Measurements from ENCODE around the gene PLXNA4. TPM values are rescaled to one million over a fixed set of nuclear protein-coding genes. Genes with fewer than 3 reads are reported as not detected.

The PLXNA4 gene
- total and polyA plus RNA-seq, 2 donors from 2014 or later, result 0.17 to 3.5 TPM

GRCh38 chr7:132164558-132165125 is 411.6 kb downstream of the PLXNA4 start:
- H3K9ac ChIP-seq (ENCODE audit: low read length in 3 of 3), result no peak overlapping the region
- DNase-seq, result no peak
- intact Hi-C loops (cut with DNase I), result no loop called here
- TF ChIP-seq CTCF (IDR thresholded peaks at IDR 0.05; ENCODE audit: borderline replicate concordance, extremely low read depth, insufficient read depth), result no peak
- no peak overlapping the region for H3K27ac ChIP-seq (ENCODE audit: low read depth in 2 of 2, low read length in 2 of 2)
- H3K4me1 ChIP-seq (ENCODE audit: control insufficient read depth in 2 of 3, insufficient read depth in 2 of 3, low read depth in 1 of 3, low read length in 3 of 3), result no peaks in the 10 kb centered on the region
- H3K27me3 ChIP-seq (ENCODE audit: control insufficient read depth, insufficient read depth, low read length), result no peaks in the 10 kb centered on the region
- no peaks in the 10 kb centered on the region for H3K36me3 ChIP-seq (ENCODE audit: control insufficient read depth in 2 of 3, insufficient read depth in 3 of 3, low read length in 3 of 3)
- FAIRE-seq, result no peak
- H3K9me3 ChIP-seq (ENCODE audit: control insufficient read depth in 2 of 3, insufficient read depth in 1 of 3, low read length in 3 of 3), result no peaks in the 10 kb centered on the region
- no peak overlapping the region for H3K4me3 ChIP-seq (ENCODE audit: low read length in 3 of 3)

- FAIRE-seq (no peak), DNase-seq (no peak)
- Histone ChIP-seq H3K27me3 (ENCODE audit: control insufficient read depth, insufficient read depth, low read length) (no peaks in the 10 kb centered on the region), H3K4me3 (ENCODE audit: low read length in 3 of 3) (no peak overlapping the region), H3K4me1 (ENCODE audit: control insufficient read depth in 2 of 3, insufficient read depth in 2 of 3, low read depth in 1 of 3, low read length in 3 of 3) (no peaks in the 10 kb centered on the region), H3K27ac (ENCODE audit: low read depth in 2 of 2, low read length in 2 of 2) (no peak overlapping the region), H3K9ac (ENCODE audit: low read length in 3 of 3) (no peak overlapping the region), H3K9me3 (ENCODE audit: control insufficient read depth in 2 of 3, insufficient read depth in 1 of 3, low read length in 3 of 3) (no peaks in the 10 kb centered on the region), H3K36me3 (ENCODE audit: control insufficient read depth in 2 of 3, insufficient read depth in 3 of 3, low read length in 3 of 3) (no peaks in the 10 kb centered on the region)
- intact Hi-C loops (cut with DNase I), result no loop called here
- no peak for TF ChIP-seq CTCF (IDR thresholded peaks at IDR 0.05; ENCODE audit: borderline replicate concordance, extremely low read depth, insufficient read depth)
Observed at GRCh38 chr7:132162556-132163144, 413.6 kb downstream of the PLXNA4 start.

GRCh38 chr7:132161976-132162375 is 414.3 kb downstream of the PLXNA4 start:
- DNase-seq (no peak), FAIRE-seq (no peak)
- H3K4me1 ChIP-seq (ENCODE audit: control insufficient read depth in 2 of 3, insufficient read depth in 2 of 3, low read depth in 1 of 3, low read length in 3 of 3), result no peaks in the 10 kb centered on the region
- no peak for TF ChIP-seq CTCF (IDR thresholded peaks at IDR 0.05; ENCODE audit: borderline replicate concordance, extremely low read depth, insufficient read depth)
- H3K27ac ChIP-seq (ENCODE audit: low read depth in 2 of 2, low read length in 2 of 2), result no peak overlapping the region
- no peaks in the 10 kb centered on the region for H3K9me3 ChIP-seq (ENCODE audit: control insufficient read depth in 2 of 3, insufficient read depth in 1 of 3, low read length in 3 of 3)
- H3K4me3 ChIP-seq (ENCODE audit: low read length in 3 of 3), result no peak overlapping the region
- no peaks in the 10 kb centered on the region for H3K36me3 ChIP-seq (ENCODE audit: control insufficient read depth in 2 of 3, insufficient read depth in 3 of 3, low read length in 3 of 3)
- intact Hi-C loops (cut with DNase I), result no loop called here
- H3K9ac ChIP-seq (ENCODE audit: low read length in 3 of 3), result no peak overlapping the region
- no peaks in the 10 kb centered on the region for H3K27me3 ChIP-seq (ENCODE audit: control insufficient read depth, insufficient read depth, low read length)

- Histone ChIP-seq H3K4me3 (ENCODE audit: low read length in 3 of 3) (no peak overlapping the region), H3K9ac (ENCODE audit: low read length in 3 of 3) (no peak overlapping the region), H3K9me3 (ENCODE audit: control insufficient read depth in 2 of 3, insufficient read depth in 1 of 3, low read length in 3 of 3) (no peaks in the 10 kb centered on the region), H3K36me3 (ENCODE audit: control insufficient read depth in 2 of 3, insufficient read depth in 3 of 3, low read length in 3 of 3) (no peaks in the 10 kb centered on the region), H3K4me1 (ENCODE audit: control insufficient read depth in 2 of 3, insufficient read depth in 2 of 3, low read depth in 1 of 3, low read length in 3 of 3) (no peaks in the 10 kb centered on the region), H3K27ac (ENCODE audit: low read depth in 2 of 2, low read length in 2 of 2) (no peak overlapping the region), H3K27me3 (ENCODE audit: control insufficient read depth, insufficient read depth, low read length) (no peaks in the 10 kb centered on the region)
- no peak for DNase-seq
- no peak for FAIRE-seq
- no peak for TF ChIP-seq CTCF (IDR thresholded peaks at IDR 0.05; ENCODE audit: borderline replicate concordance, extremely low read depth, insufficient read depth)
- intact Hi-C loops (cut with DNase I), result no loop called here
Observed at GRCh38 chr7:132161533-132161915, 414.7 kb downstream of the PLXNA4 start.
